GM23338 (cell line): ENCODE data around the gene MAP2K7. TPM values are rescaled to one million over a fixed set of nuclear protein-coding genes. Genes with fewer than 3 reads are reported as not detected.

Experiments
- ATAC-seq: fragments of 200-7000 bp; cut with Tn5 transposase; 3 replicates; pipeline ENCODE4 v1.9.1; 2020
- DNase-seq: peaks from one replicate; pipeline ENCODE4 v3.0.0-alpha.2; 2015; ENCODE audit warnings: low spot score
- H2AFZ ChIP-seq: fragments of 200-600 bp; sonication (generic); 2 replicates; pipeline ENCODE4 v1.8.0; 2016; ENCODE audit warnings: antibody characterized with exemption, mild to moderate bottlenecking, moderate library complexity
- H3F3A ChIP-seq: fragments of 200-600 bp; sonication (generic); replicated peaks from 2 replicates; pipeline ENCODE4 v1.8.0; 2017; ENCODE audit warnings: antibody characterized with exemption, mixed run types, low read depth
- H3K27ac ChIP-seq: fragments of 200-600 bp; sonication (generic); 2 replicates; pipeline ENCODE4 v1.6.1; 2016; ENCODE audit warnings: low read depth
- H3K27me3 ChIP-seq: fragments of 200-600 bp; sonication (generic); 2 replicates; pipeline ENCODE4 v1.8.0; 2016; ENCODE audit warnings: mild to moderate bottlenecking, mixed run types, moderate library complexity; ENCODE audit not compliant: insufficient read depth
- H3K36me3 ChIP-seq: fragments of 200-600 bp; sonication (generic); 2 replicates; pipeline ENCODE4 v1.8.0; 2016; ENCODE audit warnings: mild to moderate bottlenecking; ENCODE audit not compliant: insufficient read depth
- H3K4me1 ChIP-seq: fragments of 200-600 bp; sonication (generic); 2 replicates; pipeline ENCODE4 v1.8.0; 2016; ENCODE audit warnings: mild to moderate bottlenecking, moderate library complexity; ENCODE audit not compliant: insufficient read depth
- H3K4me2 ChIP-seq: fragments of 200-600 bp; sonication (generic); 2 replicates; pipeline ENCODE4 v1.7.1; 2017; ENCODE audit warnings: mixed run types
- H3K4me3 ChIP-seq: fragments of 200-600 bp; sonication (generic); 2 replicates; pipeline ENCODE4 v1.6.1; 2016; ENCODE audit warnings: mixed run types
- H3K79me2 ChIP-seq: fragments of 200-600 bp; sonication (generic); replicated peaks from 2 replicates; pipeline ENCODE4 v1.8.0; 2017; ENCODE audit warnings: mild to moderate bottlenecking; ENCODE audit not compliant: insufficient read depth
- H3K9me2 ChIP-seq: fragments of 200-600 bp; sonication (generic); 2 replicates; pipeline ENCODE4 v1.8.0; 2017; ENCODE audit not compliant: insufficient read depth
- H4K20me1 ChIP-seq: fragments of 200-600 bp; sonication (generic); replicated peaks from 2 replicates; pipeline ENCODE4 v1.8.0; 2017; ENCODE audit warnings: mild to moderate bottlenecking; ENCODE audit not compliant: insufficient read depth
- H3K27ac Mint-ChIP-seq: 2 replicates; pipeline ENCODE4 v1.8.0; 2020; ENCODE audit warnings: inconsistent platforms, mild to moderate bottlenecking, moderate library complexity, mixed read lengths
- H3K27me3 Mint-ChIP-seq: 3 replicates; pipeline ENCODE4 v1.8.0; 2022; ENCODE audit warnings: low read depth, mild to moderate bottlenecking, moderate library complexity, mixed read lengths, inconsistent platforms; ENCODE audit not compliant: insufficient read depth, poor library complexity
- H3K36me3 Mint-ChIP-seq: 3 replicates; pipeline ENCODE4 v1.8.0; 2021; ENCODE audit warnings: low read depth, mild to moderate bottlenecking, inconsistent platforms, moderate library complexity, mixed read lengths
- H3K4me1 Mint-ChIP-seq: 3 replicates; pipeline ENCODE4 v1.8.0; 2020; ENCODE audit warnings: mild to moderate bottlenecking, inconsistent platforms, mixed read lengths
- H3K4me3 Mint-ChIP-seq: 3 replicates; pipeline ENCODE4 v1.8.0; 2021; ENCODE audit warnings: moderate library complexity, mild to moderate bottlenecking, inconsistent platforms, mixed read lengths
- H3K9me3 Mint-ChIP-seq: 3 replicates; pipeline ENCODE4 v1.8.0; 2020; ENCODE audit warnings: moderate library complexity, mild to moderate bottlenecking, inconsistent platforms, mixed read lengths
- CREB1 ChIP-seq: fragments of 250-450 bp; sonication (Bioruptor Pico); IDR thresholded peaks from 2 replicates; pipeline ENCODE4 v1.5.0; 2020; ENCODE audit warnings: low read depth, mild to moderate bottlenecking, moderate library complexity
- CTCF ChIP-seq, 2 experiments: fragments of 200-600 bp in 1 of 2; sonication (generic) in 1 of 2; conservative IDR thresholded peaks; 2 replicates each; pipeline versions ENCODE4 v1.5.1 to v1.6.1; 2016 to 2017; ENCODE audit warnings: antibody characterized with exemption in 2 of 2, low read depth in 2 of 2, mild to moderate bottlenecking in 2 of 2, moderate library complexity in 1 of 2
- ETS1 ChIP-seq: IDR thresholded peaks from 2 replicates; pipeline ENCODE4 v1.6.1; 2016; ENCODE audit warnings: antibody characterized with exemption
- EZH2 ChIP-seq: fragments of 200-600 bp; sonication (generic); IDR thresholded peaks from one replicate; pipeline ENCODE4 v1.8.0; 2017; ENCODE audit warnings: antibody characterized with exemption, mild to moderate bottlenecking, low read depth; ENCODE audit not compliant: unreplicated experiment
- EZH2phosphoT487 ChIP-seq: fragments of 200-600 bp; sonication (generic); IDR thresholded peaks from one replicate; pipeline ENCODE4 v1.8.1; 2018; ENCODE audit warnings: antibody characterized with exemption; ENCODE audit not compliant: unreplicated experiment
- NANOG ChIP-seq: IDR thresholded peaks from 2 replicates; pipeline ENCODE4 v1.6.1; 2016; ENCODE audit warnings: antibody characterized with exemption, borderline replicate concordance
- REST ChIP-seq: IDR thresholded peaks from one replicate; pipeline ENCODE4 v1.6.1; 2018; ENCODE audit warnings: antibody characterized with exemption; ENCODE audit not compliant: unreplicated experiment
- STAT1 ChIP-seq: IDR thresholded peaks from one replicate; pipeline ENCODE4 v1.6.1; 2016; ENCODE audit warnings: antibody characterized with exemption; ENCODE audit not compliant: unreplicated experiment
- ZNF114 ChIP-seq: fragments of 250-450 bp; sonication (Bioruptor Pico); IDR thresholded peaks from 2 replicates; pipeline ENCODE4 v1.5.0; 2020; ENCODE audit warnings: mild to moderate bottlenecking, moderate library complexity
- ZNF331 ChIP-seq: fragments of 250-450 bp; sonication (Bioruptor Pico); IDR thresholded peaks from 2 replicates; pipeline ENCODE4 v1.5.0; 2020; ENCODE audit warnings: low read depth, mild to moderate bottlenecking, moderate library complexity
- polyA plus RNA-seq: library from polyadenylated mRNA; unstranded; fragments of >200 nt; fragmentation: Nextera tagmentation; extraction: Ambion mirVana; gene quantifications from 2 replicates; pipeline ENCODE4 v1.2.1, GENCODE V29; 2016
- total RNA-seq: library from RNA; depleted of rRNA; stranded (reverse); fragments of >200 nt; shearing (Covaris generic); gene quantifications from 2 replicates; pipeline ENCODE4 v1.2.3, GENCODE V29; 2014

The MAP2K7 gene
- total and polyA plus RNA-seq, 2 experiments from 2014 or later, result 11.3 to 22.6 TPM

- H3K4me1 Mint-ChIP-seq, result peaks cover 13% of the 10 kb centered on the region; the same call in 2 of the 3 replicates
- no peak overlapping the region for H3K27ac Mint-ChIP-seq
- no peaks in the 10 kb centered on the region for H3K9me2 ChIP-seq
- peaks cover 33% of the 10 kb centered on the region for H3K27me3 Mint-ChIP-seq
- no peak overlapping the region for H3K4me3 ChIP-seq
- no peak overlapping the region for H2AFZ ChIP-seq
- H3K36me3 ChIP-seq, result no peaks in the 10 kb centered on the region
- no peak overlapping the region for H3K27ac ChIP-seq
- DNase-seq, result no peak
- peaks cover 34% of the 10 kb centered on the region for H3F3A ChIP-seq
- TF ChIP-seq STAT1, result no peak
- no peak for TF ChIP-seq EZH2
- no peak for TF ChIP-seq NANOG
- TF ChIP-seq ZNF114 (CRISPR knock-in tag), result no peak
- no peak for TF ChIP-seq CREB1 (CRISPR knock-in tag)
- TF ChIP-seq ETS1, result no peak
- TF ChIP-seq CTCF (conservative IDR thresholded peaks at IDR 0.05; ENCODE audit: low read depth in 2 of 2), result no peak
- no peak overlapping the region for H3K4me3 Mint-ChIP-seq
- H3K9me3 Mint-ChIP-seq, result no peaks in the 10 kb centered on the region
- H3K36me3 Mint-ChIP-seq, result peaks cover 14% of the 10 kb centered on the region; the same call in 1 of the 3 replicates
- H4K20me1 ChIP-seq, result peaks cover 9% of the 10 kb centered on the region; the same call in 1 of the 2 replicates
- no peak overlapping the region for H3K4me2 ChIP-seq
- H3K27me3 ChIP-seq, result peaks cover 15% of the 10 kb centered on the region
- ATAC-seq, result no peak
- no peaks in the 10 kb centered on the region for H3K79me2 ChIP-seq
- peaks cover 4% of the 10 kb centered on the region; the same call in 1 of the 2 replicates for H3K4me1 ChIP-seq
Measured at GRCh38 chr19:7922836-7923195, 19.1 kb downstream of the MAP2K7 start.

GRCh38 chr19:7923295-7924191, 19.9 kb downstream of the MAP2K7 start:
- Histone ChIP-seq H4K20me1 (peaks cover 9% of the 10 kb centered on the region; the same call in 1 of the 2 replicates), H3K4me3 (no peak overlapping the region), H3K27ac (no peak overlapping the region), H3K27me3 (peaks cover 8% of the 10 kb centered on the region), H3K4me2 (no peak overlapping the region), H2AFZ (no peak overlapping the region), H3K4me1 (peaks cover 4% of the 10 kb centered on the region; the same call in 1 of the 2 replicates), H3F3A (peaks cover 31% of the 10 kb centered on the region), H3K79me2 (no peaks in the 10 kb centered on the region), H3K9me2 (no peaks in the 10 kb centered on the region), H3K36me3 (no peaks in the 10 kb centered on the region)
- peaks cover 26% of the 10 kb centered on the region for H3K27me3 Mint-ChIP-seq
- H3K36me3 Mint-ChIP-seq, result peaks cover 20% of the 10 kb centered on the region; the same call in 2 of the 3 replicates
- no peak overlapping the region for H3K27ac Mint-ChIP-seq
- no peak for ATAC-seq
- H3K4me3 Mint-ChIP-seq, result peak overlapping the region; percentile 19; the same call in 1 of the 3 replicates
- H3K9me3 Mint-ChIP-seq, result no peaks in the 10 kb centered on the region
- no peak for DNase-seq
- peaks cover 13% of the 10 kb centered on the region for H3K4me1 Mint-ChIP-seq
- no peak for TF ChIP-seq ETS1
- no peak for TF ChIP-seq ZNF331 (CRISPR knock-in tag)
- TF ChIP-seq NANOG, result no peak
- TF ChIP-seq CTCF (conservative IDR thresholded peaks at IDR 0.05; ENCODE audit: low read depth in 2 of 2), result no peak
- TF ChIP-seq EZH2phosphoT487, result no peak
- TF ChIP-seq REST, result no peak
